Mesenchymal stem cell (in vitro differentiated cells and primary cell): ENCODE measurements around the gene CHL1.

ENCODE experiments used
- DNase-seq: peaks from one replicate; pipeline ENCODE4 v3.0.0-alpha.2; 2013
- H2AFZ ChIP-seq: one replicate; pipeline ENCODE4 v1.6.1; 2013; ENCODE audit warnings: low read depth, mild to moderate bottlenecking, control low read depth, inconsistent platforms, low read length, moderate library complexity
- H2AK5ac ChIP-seq: 2 replicates; pipeline ENCODE4 v1.6.1; 2013; ENCODE audit warnings: low read length, moderate library complexity, mild to moderate bottlenecking, inconsistent platforms; ENCODE audit not compliant: severe bottlenecking
- H2BK120ac ChIP-seq: one replicate; pipeline ENCODE4 v1.6.1; 2013; ENCODE audit warnings: low read depth, mild to moderate bottlenecking, inconsistent platforms, low read length, moderate library complexity
- H2BK12ac ChIP-seq, 2 experiments: one replicate each; pipeline ENCODE4 v1.6.1; 2013; ENCODE audit warnings: inconsistent platforms in 2 of 2, low read length in 2 of 2, mild to moderate bottlenecking in 2 of 2, moderate library complexity in 2 of 2, control low read depth in 1 of 2
- H2BK15ac ChIP-seq: one replicate; pipeline ENCODE4 v1.6.1; 2013; ENCODE audit warnings: mild to moderate bottlenecking, low read depth, inconsistent platforms; ENCODE audit not compliant: poor library complexity, severe bottlenecking
- H2BK5ac ChIP-seq: 2 replicates; pipeline ENCODE4 v1.6.1; 2013; ENCODE audit warnings: low read depth, mild to moderate bottlenecking, low read length, control low read depth, inconsistent platforms; ENCODE audit not compliant: poor library complexity, severe bottlenecking
- H3K14ac ChIP-seq, 2 experiments: one replicate each; pipeline ENCODE4 v1.6.1; 2013; ENCODE audit warnings: inconsistent platforms in 2 of 2, low read length in 2 of 2, control low read depth in 1 of 2, mild to moderate bottlenecking in 1 of 2, moderate library complexity in 1 of 2
- H3K18ac ChIP-seq, 2 experiments: one replicate each; pipeline ENCODE4 v1.6.1; 2013; ENCODE audit warnings: inconsistent platforms in 2 of 2, low read length in 2 of 2, control low read depth in 1 of 2, low read depth in 1 of 2, mild to moderate bottlenecking in 1 of 2
- H3K23ac ChIP-seq, 2 experiments: one replicate each; pipeline ENCODE4 v1.6.1; 2013; ENCODE audit warnings: inconsistent platforms in 2 of 2, low read length in 2 of 2, mild to moderate bottlenecking in 2 of 2, moderate library complexity in 2 of 2, control low read depth in 1 of 2
- H3K27ac ChIP-seq: 2 replicates; pipeline ENCODE4 v1.5.1; 2013; ENCODE audit warnings: mild to moderate bottlenecking, moderate library complexity, low read length, control low read depth, inconsistent platforms; ENCODE audit not compliant: poor library complexity, severe bottlenecking
- H3K27me3 ChIP-seq, 2 experiments: 2 replicates each; pipeline versions ENCODE4 v1.6.1 to v1.7.0; 2013; ENCODE audit warnings: low read length in 2 of 2, mild to moderate bottlenecking in 2 of 2, moderate library complexity in 2 of 2, control low read depth in 1 of 2, inconsistent platforms in 1 of 2; ENCODE audit not compliant: control insufficient read depth in 1 of 2, insufficient read depth in 1 of 2
- H3K36me3 ChIP-seq, 2 experiments: 2 replicates each; pipeline versions ENCODE4 v1.6.1 to v1.7.0; 2013; ENCODE audit warnings: low read length in 2 of 2, control low read depth in 1 of 2, inconsistent platforms in 1 of 2, low read depth in 1 of 2, mild to moderate bottlenecking in 1 of 2; ENCODE audit not compliant: insufficient read depth in 2 of 2, control insufficient read depth in 1 of 2
- H3K4ac ChIP-seq, 2 experiments: one replicate each; pipeline ENCODE4 v1.6.1; 2013; ENCODE audit warnings: inconsistent platforms in 2 of 2, low read length in 2 of 2, mild to moderate bottlenecking in 2 of 2, moderate library complexity in 2 of 2, control low read depth in 1 of 2, low read depth in 1 of 2
- H3K4me1 ChIP-seq: 2 replicates; pipeline ENCODE4 v1.6.1; 2013; ENCODE audit warnings: low read depth, low read length, control low read depth; ENCODE audit not compliant: control insufficient read depth, insufficient read depth
- H3K4me2 ChIP-seq: 2 replicates; pipeline ENCODE4 v1.6.1; 2013; ENCODE audit warnings: low read length, mild to moderate bottlenecking, inconsistent platforms; ENCODE audit not compliant: poor library complexity, severe bottlenecking
- H3K4me3 ChIP-seq, 2 experiments: 2 replicates each; pipeline versions ENCODE4 v1.5.1 to v1.7.0; 2013; ENCODE audit warnings: low read length in 2 of 2, mild to moderate bottlenecking in 2 of 2, control low read depth in 1 of 2, low read depth in 1 of 2; ENCODE audit not compliant: insufficient read depth in 1 of 2
- H3K79me1 ChIP-seq: replicated peaks from 2 replicates; pipeline ENCODE4 v1.6.1; 2013; ENCODE audit warnings: mild to moderate bottlenecking, control low read depth, low read length, inconsistent platforms; ENCODE audit not compliant: poor library complexity, severe bottlenecking
- H3K9ac ChIP-seq: 2 replicates; pipeline ENCODE4 v1.7.0; 2013; ENCODE audit warnings: mild to moderate bottlenecking, low read length, moderate library complexity
- H3K9me3 ChIP-seq: 2 replicates; pipeline ENCODE4 v1.7.0; 2013; ENCODE audit warnings: mild to moderate bottlenecking, low read length; ENCODE audit not compliant: control insufficient read depth
- H4K8ac ChIP-seq: one replicate; pipeline ENCODE4 v1.6.1; 2013; ENCODE audit warnings: inconsistent platforms, mild to moderate bottlenecking, low read length, moderate library complexity
- H4K91ac ChIP-seq: one replicate; pipeline ENCODE4 v1.6.1; 2013; ENCODE audit warnings: mild to moderate bottlenecking, low read length, inconsistent platforms
- WGBS: methylation state at CpG from one replicate; pipeline ENCODE4 v1.1.7; 2013; ENCODE audit warnings: mixed read lengths; 5-methylcytosine and 5-hydroxymethylcytosine counted together

Gene CHL1

DNA sequence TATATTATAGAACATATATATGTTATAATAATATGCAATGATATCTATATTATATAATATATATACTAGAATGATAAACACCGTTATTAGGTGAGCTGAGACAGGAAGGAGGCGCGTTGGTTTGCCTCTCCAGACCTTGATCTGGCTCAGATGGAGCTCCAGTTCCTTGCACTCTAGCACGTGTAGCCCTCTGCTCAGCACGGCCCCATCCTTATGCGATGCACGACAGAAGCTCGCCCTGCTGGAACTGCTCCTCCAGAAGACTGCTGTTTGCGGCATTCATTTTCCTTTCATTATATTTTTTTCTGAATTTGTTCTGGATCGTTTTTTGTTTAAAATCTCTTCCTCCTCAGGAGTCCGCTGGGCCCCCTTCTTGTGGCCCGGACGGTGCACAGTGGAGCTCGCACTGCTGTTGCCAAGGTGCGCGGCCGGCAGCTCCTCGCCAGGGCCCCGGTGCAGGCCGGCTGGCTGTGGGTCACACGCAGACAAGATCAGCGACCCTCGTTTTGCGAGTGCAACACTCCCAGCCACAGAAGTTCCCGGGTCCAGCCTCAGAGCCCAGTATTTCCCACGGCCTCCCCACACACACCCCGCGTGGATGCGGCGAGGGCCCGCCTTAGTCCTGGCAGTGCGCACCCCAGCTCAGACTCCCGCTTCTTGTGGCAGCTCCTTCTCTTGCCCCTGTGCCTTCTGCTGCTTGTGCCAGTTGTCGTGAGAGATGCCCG is 112.2 kb downstream of the CHL1 start:
- no peaks in the 10 kb centered on the region for H3K27me3 ChIP-seq
- H4K8ac ChIP-seq = no peak overlapping the region
- no peak overlapping the region for H3K4me3 ChIP-seq
- no peaks in the 10 kb centered on the region for H3K4me1 ChIP-seq
- H2AK5ac ChIP-seq = no peak overlapping the region
- H3K27ac ChIP-seq = no peak overlapping the region
- no peak overlapping the region for H3K4me2 ChIP-seq
- H3K9ac ChIP-seq = no peak overlapping the region
- H4K91ac ChIP-seq = no peak overlapping the region
- H3K9me3 ChIP-seq = no peaks in the 10 kb centered on the region
- no peak overlapping the region for H2BK15ac ChIP-seq
- H3K79me1 ChIP-seq = no peaks in the 10 kb centered on the region
- H3K14ac ChIP-seq = no peak overlapping the region
- no peak overlapping the region for H2BK12ac ChIP-seq
- H3K36me3 ChIP-seq = no peaks in the 10 kb centered on the region
- H2BK120ac ChIP-seq = no peak overlapping the region
- no peak for DNase-seq
- H3K4ac ChIP-seq = no peak overlapping the region
- no peak overlapping the region for H3K18ac ChIP-seq
- no peak overlapping the region for H2AFZ ChIP-seq
- no peak overlapping the region for H3K23ac ChIP-seq
- H2BK5ac ChIP-seq = no peak overlapping the region
- 78% methylated on average over 35 of the region's 35 CpGs for WGBS

DNA sequence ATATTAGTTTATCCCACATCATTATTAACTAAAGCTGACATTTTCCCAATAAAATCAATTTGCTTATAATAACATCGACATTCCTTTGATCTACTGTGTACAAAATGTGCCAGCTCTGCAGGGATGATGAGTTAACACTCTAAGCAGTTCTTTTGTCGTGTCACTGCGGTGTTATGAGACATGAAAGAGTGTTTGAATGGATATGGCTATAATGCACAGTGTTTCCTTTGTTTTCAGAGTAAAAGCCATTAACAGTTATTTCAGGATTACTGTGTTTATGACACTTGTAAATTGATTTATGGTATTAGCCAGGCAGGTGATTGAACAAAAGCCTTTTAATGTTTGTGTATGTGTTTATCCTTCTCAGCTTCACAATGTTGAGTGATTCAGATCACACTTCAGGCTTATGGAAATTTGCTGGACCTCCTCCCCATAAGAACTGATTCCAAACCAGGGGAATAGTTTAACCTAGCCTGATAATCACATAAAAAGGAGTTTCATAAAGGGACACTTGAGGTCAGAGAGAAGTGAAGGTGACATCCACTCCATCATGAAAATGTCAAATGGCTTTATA is 115.7 kb downstream of the CHL1 start:
- Histone ChIP-seq H3K4me1 (no peaks in the 10 kb centered on the region), H2AK5ac (no peak overlapping the region), H3K14ac (no peak overlapping the region), H3K79me1 (no peaks in the 10 kb centered on the region), H3K9me3 (no peaks in the 10 kb centered on the region), H3K4me3 (no peak overlapping the region), H3K27ac (no peak overlapping the region), H2BK15ac (no peak overlapping the region), H4K8ac (no peak overlapping the region), H4K91ac (no peak overlapping the region), H3K36me3 (no peaks in the 10 kb centered on the region), H2BK12ac (no peak overlapping the region), H3K9ac (no peak overlapping the region), H2BK120ac (no peak overlapping the region), H3K4me2 (no peak overlapping the region), H3K4ac (no peak overlapping the region), H2BK5ac (no peak overlapping the region), H3K18ac (no peak overlapping the region), H2AFZ (no peak overlapping the region), H3K27me3 (no peaks in the 10 kb centered on the region), H3K23ac (no peak overlapping the region)
- no peak for DNase-seq
- 65% methylated on average over 3 of the region's 3 CpGs for WGBS

- Histone ChIP-seq H4K8ac (no peak overlapping the region), H3K4me1 (no peaks in the 10 kb centered on the region), H2AFZ (no peak overlapping the region), H3K27ac (no peak overlapping the region), H3K4ac (no peak overlapping the region), H3K4me2 (no peak overlapping the region), H3K9ac (no peak overlapping the region), H4K91ac (no peak overlapping the region), H3K4me3 (no peak overlapping the region), H3K79me1 (no peaks in the 10 kb centered on the region), H3K27me3 (no peaks in the 10 kb centered on the region), H3K14ac (no peak overlapping the region), H2BK5ac (no peak overlapping the region), H3K9me3 (no peaks in the 10 kb centered on the region), H3K18ac (no peak overlapping the region), H3K36me3 (no peaks in the 10 kb centered on the region), H2AK5ac (no peak overlapping the region), H3K23ac (no peak overlapping the region), H2BK15ac (no peak overlapping the region), H2BK12ac (no peak overlapping the region), H2BK120ac (no peak overlapping the region)
- 57% methylated on average over 2 of the region's 2 CpGs for WGBS
- DNase-seq = no peak
Observed at GRCh38 chr3:312911-313310, 116.3 kb downstream of the CHL1 start.

GRCh38 chr3:317012-317411 is 120.4 kb downstream of the CHL1 start:
- Histone ChIP-seq H2AFZ (no peak overlapping the region), H3K79me1 (no peaks in the 10 kb centered on the region), H3K4me1 (no peaks in the 10 kb centered on the region), H3K4me3 (no peak overlapping the region), H2BK12ac (no peak overlapping the region), H4K91ac (no peak overlapping the region), H3K4ac (no peak overlapping the region), H2BK15ac (no peak overlapping the region), H3K27ac (no peak overlapping the region), H3K4me2 (no peak overlapping the region), H3K27me3 (no peaks in the 10 kb centered on the region), H3K14ac (no peak overlapping the region), H3K23ac (no peak overlapping the region), H2BK5ac (no peak overlapping the region), H2AK5ac (no peak overlapping the region), H3K9me3 (no peaks in the 10 kb centered on the region), H3K36me3 (no peaks in the 10 kb centered on the region), H3K9ac (no peak overlapping the region), H4K8ac (no peak overlapping the region), H3K18ac (no peak overlapping the region), H2BK120ac (no peak overlapping the region)
- WGBS = no CpG with 5 or more reads among the region's 3 CpGs
- DNase-seq = no peak
